ENCODE results near the gene LAMC1.

- TF ChIP-seq CTCF (IDR thresholded peaks at IDR 0.05; ENCODE audit: insufficient read depth, low read length, poor library complexity, severe bottlenecking) = no peak
- no peak for TF ChIP-seq EZH2phosphoT487 (conservative IDR thresholded peaks at IDR 0.05; ENCODE audit: low read length)
Measured at GRCh38 chr1:183019860-183020259, 3.4 kb upstream of the LAMC1 start.
